HEK293 (cell line): ENCODE data around the gene CNTLN.

Experiments
- CTCF ChIP-seq: fragments of 450-650 bp; formaldehyde crosslinking; IDR thresholded peaks from 2 replicates; pipeline ENCODE4 v1.5.1; 2016; ENCODE audit warnings: missing biosample characterization, missing genetic modification characterization
- KLF17 ChIP-seq: fragments of 450-650 bp; formaldehyde crosslinking; IDR thresholded peaks from 2 replicates; pipeline ENCODE4 v1.5.1; 2016; ENCODE audit warnings: missing biosample characterization, missing genetic modification characterization
- ZBTB21 ChIP-seq: fragments of 450-650 bp; formaldehyde crosslinking; IDR thresholded peaks from 2 replicates; pipeline ENCODE4 v1.5.1; 2017; ENCODE audit warnings: missing biosample characterization, missing genetic modification characterization
- ZNF140 ChIP-seq: fragments of 450-650 bp; formaldehyde crosslinking; IDR thresholded peaks from 2 replicates; pipeline ENCODE4 v1.5.1; 2016; ENCODE audit warnings: missing biosample characterization, missing genetic modification characterization
- ZNF146 ChIP-seq: fragments of 450-650 bp; formaldehyde crosslinking; IDR thresholded peaks from 2 replicates; pipeline ENCODE4 v1.5.1; 2016; ENCODE audit warnings: missing biosample characterization, missing genetic modification characterization
- ZNF302 ChIP-seq: fragments of 450-650 bp; formaldehyde crosslinking; IDR thresholded peaks from 2 replicates; pipeline ENCODE4 v1.5.1; 2016; ENCODE audit warnings: missing biosample characterization, missing genetic modification characterization, low read depth
- ZNF341 ChIP-seq: fragments of 450-650 bp; formaldehyde crosslinking; IDR thresholded peaks from 2 replicates; pipeline ENCODE4; 2016; ENCODE audit warnings: low read depth, missing biosample characterization, missing genetic modification characterization
- ZNF571 ChIP-seq: fragments of 450-650 bp; formaldehyde crosslinking; IDR thresholded peaks from 2 replicates; pipeline ENCODE4 v1.5.0; 2017; ENCODE audit warnings: missing biosample characterization, missing genetic modification characterization
- TF ChIP-seq, protein P1 (sequence below): fragments of 450-650 bp; formaldehyde crosslinking; IDR thresholded peaks from 2 replicates; pipeline ENCODE4 v1.5.1; 2017; ENCODE audit warnings: missing biosample characterization, mild to moderate bottlenecking, missing genetic modification characterization, moderate library complexity

DNA sequence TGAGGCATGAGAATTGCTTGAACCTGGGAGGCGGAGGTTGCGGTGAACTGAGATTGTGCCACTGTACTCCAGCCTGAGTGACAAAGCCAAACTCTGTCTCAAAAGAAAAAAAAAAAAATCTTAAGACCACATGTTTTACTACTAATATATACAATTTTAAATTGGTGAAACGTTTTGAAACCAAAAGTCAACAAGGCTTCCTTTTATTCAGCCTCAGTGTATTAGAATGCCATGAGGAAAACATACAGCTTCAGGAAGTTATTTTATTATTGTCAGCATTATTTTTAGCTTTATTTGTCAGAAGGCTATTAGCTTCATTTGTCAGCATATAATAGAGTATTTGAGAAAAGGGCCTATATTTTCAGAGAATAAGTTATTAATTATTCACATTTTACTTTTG is 280.1 kb downstream of the CNTLN start:
- TF ChIP-seq ZNF341 (tag by site-specific recombination) (no peak), KLF17 (tag by site-specific recombination) (no peak), ZBTB21 (tag by site-specific recombination) (no peak), ZNF302 (no peak), CTCF (tag by site-specific recombination) (no peak), ZNF571 (tag by site-specific recombination) (no peak), ZNF146 (tag by site-specific recombination) (no peak), ZNF140 (tag by site-specific recombination) (no peak)
- TF ChIP-seq, protein P1, sequence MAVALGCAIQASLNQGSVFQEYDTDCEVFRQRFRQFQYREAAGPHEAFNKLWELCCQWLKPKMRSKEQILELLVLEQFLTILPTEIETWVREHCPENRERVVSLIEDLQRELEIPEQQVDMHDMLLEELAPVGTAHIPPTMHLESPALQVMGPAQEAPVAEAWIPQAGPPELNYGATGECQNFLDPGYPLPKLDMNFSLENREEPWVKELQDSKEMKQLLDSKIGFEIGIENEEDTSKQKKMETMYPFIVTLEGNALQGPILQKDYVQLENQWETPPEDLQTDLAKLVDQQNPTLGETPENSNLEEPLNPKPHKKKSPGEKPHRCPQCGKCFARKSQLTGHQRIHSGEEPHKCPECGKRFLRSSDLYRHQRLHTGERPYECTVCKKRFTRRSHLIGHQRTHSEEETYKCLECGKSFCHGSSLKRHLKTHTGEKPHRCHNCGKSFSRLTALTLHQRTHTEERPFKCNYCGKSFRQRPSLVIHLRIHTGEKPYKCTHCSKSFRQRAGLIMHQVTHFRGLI (tag by site-specific recombination): no peak
